NCI-H345 (cell line): ENCODE measurements around the gene IFNL3.
"Not testable (repeated sequence)": the region's sequence is repeated elsewhere in the genome, so short reads cannot be mapped to it uniquely, and the experiment has no call there.

Experiments used
- DNase-seq: peaks from one replicate; lab custom pipeline; 2025; lab: John Stamatoyannopoulos, UW

IFNL3 gene

GRCh38 chr19:39253374-39254149, 8.8 kb upstream of the IFNL3 start:
- no peak for DNase-seq

- DNase-seq: no peak
These were observed 7.7 kb upstream of the IFNL3 start for GRCh38 chr19:39252458-39252857.

- DNase-seq: no peak
These were observed 7.0 kb upstream of the IFNL3 start for GRCh38 chr19:39251846-39252245.

- no peak for DNase-seq
These were observed 6.3 kb upstream of the IFNL3 start for GRCh38 chr19:39251081-39251480.

GRCh38 chr19:39248806-39249205, 4.0 kb upstream of the IFNL3 start, which contains the start of gene IFNL4:
TSS of gene IFNL4 (minus strand) at chr19:39248856.
- DNase-seq: no peak

GRCh38 chr19:39247701-39248664, 3.2 kb upstream of the IFNL3 start:
- DNase-seq: peak; percentile 25

- peak; percentile 69 for DNase-seq
These were observed 2.3 kb upstream of the IFNL3 start for GRCh38 chr19:39246951-39247669.

- DNase-seq: not testable (repeated sequence)
These were observed 360 bp upstream of the IFNL3 start for GRCh38 chr19:39245166-39245565.

GRCh38 chr19:39243741-39244140, 1.1 kb downstream of the IFNL3 start:
- not testable (repeated sequence) for DNase-seq

GRCh38 chr19:39240421-39240820, 4.4 kb downstream of the IFNL3 start:
- DNase-seq: no peak

GRCh38 chr19:39238944-39239343, 5.9 kb downstream of the IFNL3 start:
- no peak for DNase-seq

- DNase-seq: no peak
These were observed 6.6 kb downstream of the IFNL3 start for GRCh38 chr19:39238209-39238608.

- DNase-seq: peak; percentile 47
These were observed 7.3 kb downstream of the IFNL3 start for GRCh38 chr19:39237200-39238184.

GRCh38 chr19:39236527-39236926, 8.3 kb downstream of the IFNL3 start:
- DNase-seq: no peak

- DNase-seq: no peak
These were observed 12.1 kb downstream of the IFNL3 start for GRCh38 chr19:39232708-39233107.

- no peak for DNase-seq
These were observed 14.6 kb downstream of the IFNL3 start for GRCh38 chr19:39230096-39230764.

GRCh38 chr19:39224910-39225309, 19.9 kb downstream of the IFNL3 start:
- DNase-seq: no peak

GRCh38 chr19:39223703-39224279, 21.0 kb downstream of the IFNL3 start:
- DNase-seq: no peak

- DNase-seq: not testable (repeated sequence)
These were observed 25.7 kb downstream of the IFNL3 start for GRCh38 chr19:39219108-39219507.
